Gastrocnemius medialis (tissue), 4 donors: ENCODE results near the gene TXNRD3.

Source experiments
- POLR2A ChIP-seq, 2 donors: fragments of 450-650 bp; IDR thresholded peaks; one replicate each; pipeline ENCODE4 v1.6.1; 2017; ENCODE audit warnings: antibody characterized with exemption in 2 of 2, mild to moderate bottlenecking in 2 of 2, moderate library complexity in 2 of 2
- TF ChIP-seq, protein P1 (sequence below), 5 experiments: fragments of 450-650 bp in 3 of 5; fragments of 200-600 bp in 2 of 5; sonication (generic) in 2 of 5; IDR thresholded peaks in 4 of 5; conservative IDR thresholded peaks in 1 of 5; 1 replicate in 4 of 5; 2 replicates in 1 of 5; pipeline ENCODE4 v1.5.1; 2016 to 2019; ENCODE audit warnings: antibody characterized with exemption in 5 of 5, mild to moderate bottlenecking in 3 of 5, moderate library complexity in 3 of 5

GRCh38 chr3:126634803-126635202 lies 20.1 kb downstream of the TXNRD3 start:
- TF ChIP-seq, protein P1, sequence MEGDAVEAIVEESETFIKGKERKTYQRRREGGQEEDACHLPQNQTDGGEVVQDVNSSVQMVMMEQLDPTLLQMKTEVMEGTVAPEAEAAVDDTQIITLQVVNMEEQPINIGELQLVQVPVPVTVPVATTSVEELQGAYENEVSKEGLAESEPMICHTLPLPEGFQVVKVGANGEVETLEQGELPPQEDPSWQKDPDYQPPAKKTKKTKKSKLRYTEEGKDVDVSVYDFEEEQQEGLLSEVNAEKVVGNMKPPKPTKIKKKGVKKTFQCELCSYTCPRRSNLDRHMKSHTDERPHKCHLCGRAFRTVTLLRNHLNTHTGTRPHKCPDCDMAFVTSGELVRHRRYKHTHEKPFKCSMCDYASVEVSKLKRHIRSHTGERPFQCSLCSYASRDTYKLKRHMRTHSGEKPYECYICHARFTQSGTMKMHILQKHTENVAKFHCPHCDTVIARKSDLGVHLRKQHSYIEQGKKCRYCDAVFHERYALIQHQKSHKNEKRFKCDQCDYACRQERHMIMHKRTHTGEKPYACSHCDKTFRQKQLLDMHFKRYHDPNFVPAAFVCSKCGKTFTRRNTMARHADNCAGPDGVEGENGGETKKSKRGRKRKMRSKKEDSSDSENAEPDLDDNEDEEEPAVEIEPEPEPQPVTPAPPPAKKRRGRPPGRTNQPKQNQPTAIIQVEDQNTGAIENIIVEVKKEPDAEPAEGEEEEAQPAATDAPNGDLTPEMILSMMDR (IDR thresholded peaks at IDR 0.05 in 4 of 5, conservative IDR thresholded peaks at IDR 0.05 in 1 of 5): no peak
- no peak for TF ChIP-seq POLR2A (IDR thresholded peaks at IDR 0.05)
